ENCODE data around the gene FXYD4. TPM values are rescaled to one million over a fixed set of nuclear protein-coding genes. Genes with fewer than 3 reads are reported as not detected.
A peak's percentile ranks its signal among the peaks of the same experiment; 100 is the strongest.

Gene FXYD4
- total and polyA plus RNA-seq, 2 of the 8 experiments (the other 6 are each of a cell fraction or from before 2014, with no cell fraction given) = not detected

- Histone ChIP-seq H3K4me2 (ENCODE audit: insufficient read depth in 1 of 2, low read depth in 2 of 2, low read length in 2 of 2) (peak overlapping the region; percentile 78 to 86), H3K18ac (ENCODE audit: extremely low read depth, low read length) (peak overlapping the region; percentile 57), H3K79me2 (ENCODE audit: control insufficient read depth in 1 of 2, insufficient read depth in 2 of 2, low read length in 2 of 2) (peaks cover 59 to 90% of the 10 kb centered on the region in 2 experiments), H2AK5ac (ENCODE audit: low read depth, low read length) (0 out of 2 replicates have a peak overlapping the region, but pooled peaks have one; percentile 25), H3K79me1 (ENCODE audit: low read depth, low read length) (peaks cover 7% of the 10 kb centered on the region), H3K4me3 (ENCODE audit: extremely low read depth in 1 of 4, insufficient read depth in 2 of 4, low read depth in 3 of 4, low read length in 4 of 4) (peak overlapping the region; percentile 76 to 91 (median 86)), H3K56ac (replicated peaks; ENCODE audit: insufficient read length, low read depth, low read length) (no peak overlapping the region), H2AFZ (ENCODE audit: low read length) (no peak overlapping the region), H2BK20ac (ENCODE audit: low read length) (no peak overlapping the region), H3K27ac (ENCODE audit: low read depth, low read length) (peak overlapping the region; percentile 96), H3K9ac (replicated peaks in 1 of 4; ENCODE audit: extremely low read depth in 1 of 4, low read depth in 3 of 4, low read length in 3 of 4) (peak overlapping the region; percentile 91 to 97 (median 96)), H4K8ac (ENCODE audit: extremely low read depth, insufficient read depth, low read length) (peak overlapping the region; percentile 99; the same call in 1 of the 2 replicates), H2BK12ac (ENCODE audit: low read depth, low read length) (no peak overlapping the region; the same call in 1 of the 2 replicates), H4K91ac (replicated peaks; ENCODE audit: insufficient read length, low read length) (no peak overlapping the region), H3K27me3 (replicated peaks in 1 of 4; ENCODE audit: control insufficient read depth in 3 of 4, extremely low read depth in 1 of 4, insufficient read depth in 3 of 4, low read length in 3 of 4) (no peaks in the 10 kb centered on the region), H2BK15ac (ENCODE audit: low read length) (no peak overlapping the region), H2BK120ac (replicated peaks; ENCODE audit: low read depth, low read length) (no peak overlapping the region), H3K14ac (ENCODE audit: insufficient read length) (no peak overlapping the region), H3K36me3 (ENCODE audit: control insufficient read depth in 2 of 4, insufficient read depth in 4 of 4, low read length in 3 of 4) (peaks cover 20 to 50% (median 41%) of the 10 kb centered on the region in 4 experiments), H3K23ac (ENCODE audit: insufficient read length) (no peak overlapping the region), H2BK5ac (ENCODE audit: low read depth, low read length) (peak overlapping the region; percentile 91), H4K5ac (ENCODE audit: insufficient read length, low read depth, low read length) (no peak overlapping the region), H3K4me1 (replicated peaks in 1 of 4; ENCODE audit: control insufficient read depth in 3 of 4, insufficient read depth in 4 of 4, low read length in 3 of 4) (peaks cover 3 to 11% (median 7%) of the 10 kb centered on the region in 4 experiments), H3K23me2 (ENCODE audit: low read depth, low read length) (peaks cover 10% of the 10 kb centered on the region), H3K9me3 (ENCODE audit: insufficient read depth in 2 of 2, low read depth in 1 of 2, low read length in 1 of 2) (no peaks in the 10 kb centered on the region), H3K4ac (replicated peaks; ENCODE audit: insufficient read length, low read depth, low read length) (no peak overlapping the region), H4K20me1 (replicated peaks in 1 of 2; ENCODE audit: control insufficient read depth in 1 of 2, insufficient read depth in 2 of 2, low read length in 2 of 2) (peaks cover 26 to 44% of the 10 kb centered on the region in 2 experiments)
- POLR2A ChIA-PET (ENCODE audit: partially characterized antibody) = interaction anchor here (0.7 to 10.5 kb wide), 24 partner anchors 8 to 271 kb away, joined by 3 to 112 read pairs (median 6); partner anchors contain the start of genes FXYD4, HNRNPF and ZNF487
- WGBS, 2 experiments (ENCODE audit: extremely low coverage in 1 of 2, insufficient coverage in 1 of 2, insufficient read length in 1 of 2, insufficient replicate concordance in 2 of 2, low coverage in 1 of 2, low lambda C conversion rate in 2 of 2, missing lambda C conversion rate in 1 of 2) = 5% methylated on average over 18 of the region's 18 CpGs; no CpG with 5 or more reads in 1 of the 2 experiments
- FAIRE-seq (no peak), DNase-seq (ENCODE audit: low read depth in 1 of 2, low spot score in 2 of 2) (no peak)
- CTCF ChIA-PET (ENCODE audit: partially characterized antibody) = interaction anchor here (0.6 to 2.0 kb wide), 5 partner anchors 10 to 66 kb away, joined by 3 to 5 read pairs (median 4); partner anchors contain the start of gene ZNF487
- TF ChIP-seq JUN (IDR thresholded peaks at IDR 0.05; ENCODE audit: low read depth, low read length) = no peak
- TF ChIP-seq CHD1 (IDR thresholded peaks at IDR 0.05; ENCODE audit: low read depth, low read length) = no peak
- no peak for TF ChIP-seq NANOG (IDR thresholded peaks at IDR 0.05; ENCODE audit: insufficient read depth, low read depth, low read length, poor library complexity, severe bottlenecking)
- no peak for TF ChIP-seq ASH2L (IDR thresholded peaks at IDR 0.05; ENCODE audit: low read length)
- TF ChIP-seq POLR2AphosphoS5 (IDR thresholded peaks at IDR 0.05; ENCODE audit: low read depth, low read length) = no peak; the same call in 1 of the 2 replicates
- no peak for TF ChIP-seq TCF12 (IDR thresholded peaks at IDR 0.05; ENCODE audit: low read depth, low read length)
- TF ChIP-seq TAF7 (optimal IDR thresholded peaks at IDR 0.05; ENCODE audit: borderline replicate concordance, low read depth, low read length) = peak; percentile 1
- TF ChIP-seq CTBP2 (IDR thresholded peaks at IDR 0.05; ENCODE audit: borderline replicate concordance, insufficient read depth, insufficient read length, low read length) = peak; percentile 4
- TF ChIP-seq KDM5A (IDR thresholded peaks at IDR 0.05; ENCODE audit: low read length) = no peak
- no peak for TF ChIP-seq SP1 (IDR thresholded peaks at IDR 0.05; ENCODE audit: low read depth, low read length)
- TF ChIP-seq RNF2 (IDR thresholded peaks at IDR 0.05; ENCODE audit: borderline replicate concordance, low read depth, low read length, missing control alignments, poor library complexity, severe bottlenecking) = no peak
- TF ChIP-seq EZH2 (IDR thresholded peaks at IDR 0.05; ENCODE audit: low read depth, low read length, severe bottlenecking) = no peak
- TF ChIP-seq GTF2F1 (IDR thresholded peaks at IDR 0.05; ENCODE audit: borderline replicate concordance, low read depth, low read length) = no peak
Measured at GRCh38 chr10:43395571-43396060, 24.2 kb downstream of the FXYD4 start.

Data from H1 (cell line).